Fibroblast of villous mesenchyme (primary cell): ENCODE measurements around the gene GOLGA7B. TPM values are rescaled to one million over a fixed set of nuclear protein-coding genes. Genes with fewer than 3 reads are reported as not detected.

Source experiments
- DNase-seq: peaks from one replicate; pipeline ENCODE4 v3.0.0-alpha.2; 2010; ENCODE audit warnings: low read depth
- H3K4me3 ChIP-seq: 2 replicates; pipeline ENCODE4 v1.5.1; 2011; ENCODE audit warnings: low read depth, mild to moderate bottlenecking, low read length
- total RNA-seq: library from RNA; depleted of rRNA; stranded (reverse); fragments of >200 nt; gene quantifications from 2 replicates; pipeline ENCODE4 v1.2.3, GENCODE V29; 2012
- TF ChIP-seq, protein P1 (sequence below): IDR thresholded peaks from 2 replicates; pipeline ENCODE4 v1.5.1; 2012; ENCODE audit warnings: low read depth, mild to moderate bottlenecking, low read length; ENCODE audit not compliant: insufficient read depth

Gene GOLGA7B
- total RNA-seq, 1 donor: under 0.01 TPM

DNA sequence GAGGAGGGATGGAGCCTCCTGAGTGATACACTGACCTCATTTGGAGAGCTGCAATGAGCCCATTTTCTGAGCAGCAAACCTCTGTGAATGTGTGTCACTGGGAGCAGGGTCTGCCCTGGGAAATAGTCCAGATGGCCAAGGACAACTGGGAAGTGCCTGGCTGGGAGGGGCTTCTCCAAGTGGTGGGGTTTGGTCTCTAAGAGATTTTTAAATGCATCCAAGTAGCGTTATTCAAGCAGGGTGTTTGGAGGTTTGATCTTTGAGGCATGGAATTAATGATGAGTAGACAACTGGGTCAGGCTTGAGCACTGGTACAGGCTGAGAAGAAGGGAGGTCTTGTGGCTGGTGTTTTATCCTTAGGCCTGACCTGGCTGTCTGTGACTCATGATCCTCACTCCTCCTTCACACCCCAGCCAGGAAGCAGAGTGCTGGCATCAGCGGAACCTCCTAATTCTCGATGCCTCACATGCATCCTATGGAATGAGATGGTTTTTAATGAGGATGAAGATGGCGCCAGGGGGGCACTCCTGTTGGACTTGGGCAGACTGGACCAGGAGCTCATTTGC lies 3.3 kb downstream of the GOLGA7B start:
- DNase-seq: no peak
- no peak overlapping the region for H3K4me3 ChIP-seq
- TF ChIP-seq, protein P1, sequence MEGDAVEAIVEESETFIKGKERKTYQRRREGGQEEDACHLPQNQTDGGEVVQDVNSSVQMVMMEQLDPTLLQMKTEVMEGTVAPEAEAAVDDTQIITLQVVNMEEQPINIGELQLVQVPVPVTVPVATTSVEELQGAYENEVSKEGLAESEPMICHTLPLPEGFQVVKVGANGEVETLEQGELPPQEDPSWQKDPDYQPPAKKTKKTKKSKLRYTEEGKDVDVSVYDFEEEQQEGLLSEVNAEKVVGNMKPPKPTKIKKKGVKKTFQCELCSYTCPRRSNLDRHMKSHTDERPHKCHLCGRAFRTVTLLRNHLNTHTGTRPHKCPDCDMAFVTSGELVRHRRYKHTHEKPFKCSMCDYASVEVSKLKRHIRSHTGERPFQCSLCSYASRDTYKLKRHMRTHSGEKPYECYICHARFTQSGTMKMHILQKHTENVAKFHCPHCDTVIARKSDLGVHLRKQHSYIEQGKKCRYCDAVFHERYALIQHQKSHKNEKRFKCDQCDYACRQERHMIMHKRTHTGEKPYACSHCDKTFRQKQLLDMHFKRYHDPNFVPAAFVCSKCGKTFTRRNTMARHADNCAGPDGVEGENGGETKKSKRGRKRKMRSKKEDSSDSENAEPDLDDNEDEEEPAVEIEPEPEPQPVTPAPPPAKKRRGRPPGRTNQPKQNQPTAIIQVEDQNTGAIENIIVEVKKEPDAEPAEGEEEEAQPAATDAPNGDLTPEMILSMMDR: no peak

DNA sequence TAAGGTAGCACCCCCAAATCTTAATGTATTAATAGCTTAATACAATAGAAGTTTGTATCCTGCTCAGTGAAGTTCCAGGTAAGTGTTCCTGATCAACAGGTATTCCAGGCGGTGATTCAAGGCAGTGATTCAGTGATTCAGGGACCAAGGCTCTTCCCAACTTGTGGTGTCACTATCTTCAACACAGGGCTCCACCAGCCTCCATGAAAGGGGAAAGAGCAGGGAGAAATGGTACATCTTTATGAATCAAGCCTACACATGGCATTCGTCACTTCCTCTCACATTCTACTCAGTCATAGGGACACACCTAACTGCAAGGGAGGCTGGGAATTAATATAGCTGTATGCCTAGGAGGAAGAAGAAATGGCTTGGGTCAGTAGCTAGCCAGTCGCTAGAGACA lies 5.1 kb downstream of the GOLGA7B start:
- TF ChIP-seq, protein P1: no peak
- DNase-seq: no peak
- H3K4me3 ChIP-seq: no peak overlapping the region

DNA sequence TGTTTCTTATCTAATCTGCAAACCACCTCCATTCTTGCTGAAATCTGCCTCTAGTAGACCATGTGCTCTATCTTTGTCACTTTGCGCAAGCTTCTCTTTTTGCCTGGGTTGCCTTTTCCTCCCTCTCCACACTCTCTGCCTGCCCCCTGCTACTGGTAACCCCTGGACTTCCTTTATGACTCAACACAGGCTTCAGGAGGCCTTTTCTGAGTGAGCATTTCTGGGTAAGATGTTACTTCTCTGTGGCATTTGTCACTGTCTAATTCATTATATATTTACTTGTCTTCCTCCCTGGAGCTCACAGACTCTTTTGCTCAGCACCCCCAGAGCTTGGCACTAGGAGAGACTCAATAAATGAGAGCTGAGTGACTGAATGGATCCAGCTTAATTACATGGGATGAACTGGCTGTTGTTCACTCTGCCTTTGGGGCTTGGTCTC lies 8.4 kb downstream of the GOLGA7B start:
- TF ChIP-seq, protein P1: no peak
- no peak overlapping the region for H3K4me3 ChIP-seq
- DNase-seq: no peak

DNA sequence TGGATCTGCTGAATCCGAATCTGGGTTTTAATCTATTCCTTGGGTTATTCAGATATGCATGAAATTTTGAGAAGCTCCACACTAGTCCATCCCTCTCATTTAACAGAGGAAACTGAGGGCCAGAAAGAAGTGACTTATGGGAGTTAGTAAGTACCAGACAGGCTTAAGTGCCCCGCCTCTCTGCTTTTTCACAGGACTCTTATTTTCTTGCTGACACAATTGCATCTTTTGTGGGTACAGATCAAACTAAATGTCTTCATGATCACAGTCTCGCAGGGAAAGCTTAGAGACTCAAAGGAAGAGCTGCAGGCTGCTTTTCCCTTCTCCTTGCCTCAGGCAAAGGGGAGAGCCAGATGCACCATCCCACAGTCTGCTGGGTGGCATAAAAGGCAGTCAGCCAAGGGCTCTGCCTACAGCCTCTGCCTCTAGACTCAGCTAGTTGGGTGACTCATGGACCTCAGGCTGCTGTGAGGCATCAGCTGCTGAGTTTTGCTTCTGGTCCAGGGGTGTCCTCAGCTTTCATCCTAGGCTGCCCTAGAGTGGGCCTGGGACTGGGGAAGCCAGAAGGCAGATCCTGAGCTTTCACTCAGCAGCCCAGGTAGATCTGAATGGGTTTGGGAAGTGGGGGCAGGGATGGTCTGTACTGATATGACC lies 11.6 kb downstream of the GOLGA7B start:
- peak; percentile 5 for DNase-seq
- H3K4me3 ChIP-seq: no peak overlapping the region
- TF ChIP-seq, protein P1: no peak

DNA sequence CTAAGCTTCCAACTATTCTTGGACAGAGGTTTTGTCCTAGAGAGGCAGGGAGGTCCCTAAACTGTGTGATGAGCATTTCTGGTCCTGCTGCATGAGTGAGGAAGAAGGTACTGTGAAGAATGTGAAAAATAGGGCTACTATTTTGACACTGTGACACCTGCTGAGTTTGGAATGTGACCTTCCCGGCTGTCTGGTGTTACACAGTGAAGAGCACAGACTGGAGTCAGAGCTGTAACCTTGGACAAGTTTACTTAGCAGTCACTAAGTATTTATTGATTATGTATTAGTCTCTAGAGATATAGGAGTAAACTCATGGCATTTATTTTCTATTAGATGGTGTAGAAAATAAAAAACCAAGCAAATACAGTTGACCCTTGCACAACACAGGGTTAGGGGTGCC lies 12.3 kb downstream of the GOLGA7B start:
- no peak overlapping the region for H3K4me3 ChIP-seq
- DNase-seq: no peak
- TF ChIP-seq, protein P1: no peak

DNA sequence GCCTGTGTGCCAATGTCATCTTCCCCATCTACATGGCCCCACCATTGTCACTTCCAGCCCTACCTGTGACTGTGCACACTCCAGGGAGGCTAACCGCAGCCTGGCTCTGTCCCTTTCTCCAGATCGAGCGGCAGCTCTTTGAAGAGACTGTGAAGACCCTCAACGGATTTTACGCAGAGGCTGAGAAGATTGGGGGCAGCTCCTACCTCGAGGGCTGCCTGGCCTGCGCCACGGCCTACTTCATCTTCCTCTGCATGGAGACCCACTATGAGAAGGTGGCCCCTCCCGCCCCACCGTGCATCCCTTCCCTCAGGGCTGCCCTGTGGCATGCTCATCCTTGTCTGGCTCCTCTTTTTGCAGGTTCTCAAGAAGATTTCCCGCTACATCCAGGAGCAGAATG lies 14.2 kb downstream of the GOLGA7B start:
- no peak for DNase-seq
- H3K4me3 ChIP-seq: no peak overlapping the region
- TF ChIP-seq, protein P1: no peak
